ENCODE data around the gene LINGO4. TPM values are rescaled to one million over a fixed set of nuclear protein-coding genes. Genes with fewer than 3 reads are reported as not detected.
A peak's percentile ranks its signal among the peaks of the same experiment; 100 is the strongest.

Gene LINGO4
- total RNA-seq, 1 experiment from 2014 or later = not detected

DNA sequence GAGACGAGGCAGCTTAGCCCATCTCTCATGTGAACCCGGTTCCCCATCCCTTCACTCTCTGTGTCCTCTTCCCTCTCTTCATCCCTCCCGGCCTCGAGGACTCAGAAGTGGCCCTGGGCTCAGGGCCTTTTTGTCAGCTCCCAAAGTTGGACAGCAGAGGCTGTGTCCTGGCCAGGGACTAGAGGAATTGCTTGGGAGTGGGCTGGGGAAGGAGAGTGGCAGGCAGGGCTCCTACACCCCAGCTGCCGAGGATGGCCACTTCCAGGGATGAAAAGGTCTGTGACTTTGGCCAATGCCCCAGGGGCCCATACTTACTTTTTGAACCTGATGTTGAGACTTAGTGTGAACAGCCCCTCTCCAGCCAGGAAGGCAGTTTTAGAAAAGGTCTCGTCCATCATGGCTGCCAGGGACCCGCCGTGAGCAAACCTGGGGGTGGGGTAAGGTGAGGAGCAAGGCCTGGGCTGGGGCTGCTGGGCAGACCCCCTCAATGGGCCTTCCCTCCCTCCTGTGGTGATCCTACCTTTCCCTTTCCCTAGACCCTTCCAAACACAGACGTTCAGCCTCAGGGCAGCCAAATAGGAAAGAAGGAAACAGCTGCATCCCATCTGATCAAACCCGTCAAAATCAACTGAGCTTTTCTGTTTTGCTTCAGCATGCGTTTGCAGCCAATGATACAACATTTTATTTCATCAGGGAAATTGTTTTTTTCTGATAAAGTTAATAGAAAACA lies 42.8 kb upstream of the LINGO4 start (continued):
- TF ChIP-seq ZNF263 (CRISPR knock-in tag; IDR thresholded peaks at IDR 0.05; ENCODE audit: low read depth) = no peak
- TF ChIP-seq IRF2 (CRISPR knock-in tag; IDR thresholded peaks at IDR 0.05; ENCODE audit: borderline replicate concordance, low read depth) = no peak
- TF ChIP-seq, protein P1, sequence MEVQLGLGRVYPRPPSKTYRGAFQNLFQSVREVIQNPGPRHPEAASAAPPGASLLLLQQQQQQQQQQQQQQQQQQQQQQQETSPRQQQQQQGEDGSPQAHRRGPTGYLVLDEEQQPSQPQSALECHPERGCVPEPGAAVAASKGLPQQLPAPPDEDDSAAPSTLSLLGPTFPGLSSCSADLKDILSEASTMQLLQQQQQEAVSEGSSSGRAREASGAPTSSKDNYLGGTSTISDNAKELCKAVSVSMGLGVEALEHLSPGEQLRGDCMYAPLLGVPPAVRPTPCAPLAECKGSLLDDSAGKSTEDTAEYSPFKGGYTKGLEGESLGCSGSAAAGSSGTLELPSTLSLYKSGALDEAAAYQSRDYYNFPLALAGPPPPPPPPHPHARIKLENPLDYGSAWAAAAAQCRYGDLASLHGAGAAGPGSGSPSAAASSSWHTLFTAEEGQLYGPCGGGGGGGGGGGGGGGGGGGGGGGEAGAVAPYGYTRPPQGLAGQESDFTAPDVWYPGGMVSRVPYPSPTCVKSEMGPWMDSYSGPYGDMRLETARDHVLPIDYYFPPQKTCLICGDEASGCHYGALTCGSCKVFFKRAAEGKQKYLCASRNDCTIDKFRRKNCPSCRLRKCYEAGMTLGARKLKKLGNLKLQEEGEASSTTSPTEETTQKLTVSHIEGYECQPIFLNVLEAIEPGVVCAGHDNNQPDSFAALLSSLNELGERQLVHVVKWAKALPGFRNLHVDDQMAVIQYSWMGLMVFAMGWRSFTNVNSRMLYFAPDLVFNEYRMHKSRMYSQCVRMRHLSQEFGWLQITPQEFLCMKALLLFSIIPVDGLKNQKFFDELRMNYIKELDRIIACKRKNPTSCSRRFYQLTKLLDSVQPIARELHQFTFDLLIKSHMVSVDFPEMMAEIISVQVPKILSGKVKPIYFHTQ (CRISPR knock-in tag; IDR thresholded peaks at IDR 0.05) = no peak

DNA sequence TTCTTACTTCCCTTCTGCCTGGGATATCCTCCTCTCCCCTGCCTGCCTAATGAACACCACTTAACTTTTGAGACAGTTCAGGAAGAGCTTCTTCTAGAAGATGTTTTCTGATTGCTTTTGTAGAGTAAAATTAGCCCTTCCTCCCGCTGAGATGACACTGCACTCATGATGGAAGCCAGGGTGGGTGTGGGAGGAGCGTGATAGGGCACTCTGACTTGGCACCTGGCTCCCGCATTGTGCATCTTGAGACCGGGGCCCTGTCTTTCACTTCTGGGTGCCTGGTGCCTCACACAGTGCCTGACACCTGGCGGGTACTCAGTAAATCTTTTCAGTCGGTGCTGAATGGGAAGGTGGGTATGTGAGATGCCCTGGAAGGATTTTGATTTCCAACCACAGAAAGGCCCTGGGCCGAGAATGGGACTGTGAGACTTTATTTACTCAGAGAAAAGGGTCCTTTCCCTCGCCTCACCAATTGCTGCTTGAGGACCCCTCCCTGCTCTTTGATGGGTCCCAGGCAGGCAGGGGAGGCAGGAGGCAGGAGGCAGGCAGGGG lies 41.5 kb upstream of the LINGO4 start:
- Mint-ChIP-seq H3K9me3 (no peaks in the 10 kb centered on the region), H3K4me3 (no peak overlapping the region), H3K4me1 (peaks cover 13% of the 10 kb centered on the region), H3K36me3 (peaks cover under 1% of the 10 kb centered on the region), H3K27ac (peak overlapping the region; percentile 11; the same call in 1 of the 2 replicates), H3K27me3 (ENCODE audit: low read depth) (peaks cover 12% of the 10 kb centered on the region)
- CTCF ChIA-PET = interaction anchor here (0.7 to 2.6 kb wide), 6 partner anchors 10 to 253 kb away, joined by 3 to 10 read pairs (median 4); no protein-coding TSS in a partner anchor
- POLR2A ChIA-PET = interaction anchor here (1.4 kb wide), 1 partner anchor 10 kb away, joined by 5 read pairs; no protein-coding TSS in a partner anchor
- TF ChIP-seq, protein P2, sequence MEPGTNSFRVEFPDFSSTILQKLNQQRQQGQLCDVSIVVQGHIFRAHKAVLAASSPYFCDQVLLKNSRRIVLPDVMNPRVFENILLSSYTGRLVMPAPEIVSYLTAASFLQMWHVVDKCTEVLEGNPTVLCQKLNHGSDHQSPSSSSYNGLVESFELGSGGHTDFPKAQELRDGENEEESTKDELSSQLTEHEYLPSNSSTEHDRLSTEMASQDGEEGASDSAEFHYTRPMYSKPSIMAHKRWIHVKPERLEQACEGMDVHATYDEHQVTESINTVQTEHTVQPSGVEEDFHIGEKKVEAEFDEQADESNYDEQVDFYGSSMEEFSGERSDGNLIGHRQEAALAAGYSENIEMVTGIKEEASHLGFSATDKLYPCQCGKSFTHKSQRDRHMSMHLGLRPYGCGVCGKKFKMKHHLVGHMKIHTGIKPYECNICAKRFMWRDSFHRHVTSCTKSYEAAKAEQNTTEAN (CRISPR knock-in tag; IDR thresholded peaks at IDR 0.05) = no peak
- no peak for TF ChIP-seq CBFB (CRISPR knock-in tag; IDR thresholded peaks at IDR 0.05; ENCODE audit: low read depth)
- TF ChIP-seq, protein P3, sequence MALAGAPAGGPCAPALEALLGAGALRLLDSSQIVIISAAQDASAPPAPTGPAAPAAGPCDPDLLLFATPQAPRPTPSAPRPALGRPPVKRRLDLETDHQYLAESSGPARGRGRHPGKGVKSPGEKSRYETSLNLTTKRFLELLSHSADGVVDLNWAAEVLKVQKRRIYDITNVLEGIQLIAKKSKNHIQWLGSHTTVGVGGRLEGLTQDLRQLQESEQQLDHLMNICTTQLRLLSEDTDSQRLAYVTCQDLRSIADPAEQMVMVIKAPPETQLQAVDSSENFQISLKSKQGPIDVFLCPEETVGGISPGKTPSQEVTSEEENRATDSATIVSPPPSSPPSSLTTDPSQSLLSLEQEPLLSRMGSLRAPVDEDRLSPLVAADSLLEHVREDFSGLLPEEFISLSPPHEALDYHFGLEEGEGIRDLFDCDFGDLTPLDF (CRISPR knock-in tag; IDR thresholded peaks at IDR 0.05) = no peak
- TF ChIP-seq KAT7 (CRISPR knock-in tag; IDR thresholded peaks at IDR 0.05; ENCODE audit: borderline replicate concordance) = no peak
- TF ChIP-seq, protein P4, sequence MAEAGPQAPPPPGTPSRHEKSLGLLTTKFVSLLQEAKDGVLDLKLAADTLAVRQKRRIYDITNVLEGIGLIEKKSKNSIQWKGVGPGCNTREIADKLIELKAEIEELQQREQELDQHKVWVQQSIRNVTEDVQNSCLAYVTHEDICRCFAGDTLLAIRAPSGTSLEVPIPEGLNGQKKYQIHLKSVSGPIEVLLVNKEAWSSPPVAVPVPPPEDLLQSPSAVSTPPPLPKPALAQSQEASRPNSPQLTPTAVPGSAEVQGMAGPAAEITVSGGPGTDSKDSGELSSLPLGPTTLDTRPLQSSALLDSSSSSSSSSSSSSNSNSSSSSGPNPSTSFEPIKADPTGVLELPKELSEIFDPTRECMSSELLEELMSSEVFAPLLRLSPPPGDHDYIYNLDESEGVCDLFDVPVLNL (CRISPR knock-in tag; IDR thresholded peaks at IDR 0.05; ENCODE audit: borderline replicate concordance, low read depth) = no peak
- TF ChIP-seq MXD4 (CRISPR knock-in tag; IDR thresholded peaks at IDR 0.05; ENCODE audit: borderline replicate concordance) = no peak
- TF ChIP-seq JAZF1 (CRISPR knock-in tag; IDR thresholded peaks at IDR 0.05) = no peak
- TF ChIP-seq, protein P5, sequence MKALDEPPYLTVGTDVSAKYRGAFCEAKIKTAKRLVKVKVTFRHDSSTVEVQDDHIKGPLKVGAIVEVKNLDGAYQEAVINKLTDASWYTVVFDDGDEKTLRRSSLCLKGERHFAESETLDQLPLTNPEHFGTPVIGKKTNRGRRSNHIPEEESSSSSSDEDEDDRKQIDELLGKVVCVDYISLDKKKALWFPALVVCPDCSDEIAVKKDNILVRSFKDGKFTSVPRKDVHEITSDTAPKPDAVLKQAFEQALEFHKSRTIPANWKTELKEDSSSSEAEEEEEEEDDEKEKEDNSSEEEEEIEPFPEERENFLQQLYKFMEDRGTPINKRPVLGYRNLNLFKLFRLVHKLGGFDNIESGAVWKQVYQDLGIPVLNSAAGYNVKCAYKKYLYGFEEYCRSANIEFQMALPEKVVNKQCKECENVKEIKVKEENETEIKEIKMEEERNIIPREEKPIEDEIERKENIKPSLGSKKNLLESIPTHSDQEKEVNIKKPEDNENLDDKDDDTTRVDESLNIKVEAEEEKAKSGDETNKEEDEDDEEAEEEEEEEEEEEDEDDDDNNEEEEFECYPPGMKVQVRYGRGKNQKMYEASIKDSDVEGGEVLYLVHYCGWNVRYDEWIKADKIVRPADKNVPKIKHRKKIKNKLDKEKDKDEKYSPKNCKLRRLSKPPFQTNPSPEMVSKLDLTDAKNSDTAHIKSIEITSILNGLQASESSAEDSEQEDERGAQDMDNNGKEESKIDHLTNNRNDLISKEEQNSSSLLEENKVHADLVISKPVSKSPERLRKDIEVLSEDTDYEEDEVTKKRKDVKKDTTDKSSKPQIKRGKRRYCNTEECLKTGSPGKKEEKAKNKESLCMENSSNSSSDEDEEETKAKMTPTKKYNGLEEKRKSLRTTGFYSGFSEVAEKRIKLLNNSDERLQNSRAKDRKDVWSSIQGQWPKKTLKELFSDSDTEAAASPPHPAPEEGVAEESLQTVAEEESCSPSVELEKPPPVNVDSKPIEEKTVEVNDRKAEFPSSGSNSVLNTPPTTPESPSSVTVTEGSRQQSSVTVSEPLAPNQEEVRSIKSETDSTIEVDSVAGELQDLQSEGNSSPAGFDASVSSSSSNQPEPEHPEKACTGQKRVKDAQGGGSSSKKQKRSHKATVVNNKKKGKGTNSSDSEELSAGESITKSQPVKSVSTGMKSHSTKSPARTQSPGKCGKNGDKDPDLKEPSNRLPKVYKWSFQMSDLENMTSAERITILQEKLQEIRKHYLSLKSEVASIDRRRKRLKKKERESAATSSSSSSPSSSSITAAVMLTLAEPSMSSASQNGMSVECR (CRISPR knock-in tag; IDR thresholded peaks at IDR 0.05; ENCODE audit: borderline replicate concordance) = no peak
- TF ChIP-seq, protein P6, sequence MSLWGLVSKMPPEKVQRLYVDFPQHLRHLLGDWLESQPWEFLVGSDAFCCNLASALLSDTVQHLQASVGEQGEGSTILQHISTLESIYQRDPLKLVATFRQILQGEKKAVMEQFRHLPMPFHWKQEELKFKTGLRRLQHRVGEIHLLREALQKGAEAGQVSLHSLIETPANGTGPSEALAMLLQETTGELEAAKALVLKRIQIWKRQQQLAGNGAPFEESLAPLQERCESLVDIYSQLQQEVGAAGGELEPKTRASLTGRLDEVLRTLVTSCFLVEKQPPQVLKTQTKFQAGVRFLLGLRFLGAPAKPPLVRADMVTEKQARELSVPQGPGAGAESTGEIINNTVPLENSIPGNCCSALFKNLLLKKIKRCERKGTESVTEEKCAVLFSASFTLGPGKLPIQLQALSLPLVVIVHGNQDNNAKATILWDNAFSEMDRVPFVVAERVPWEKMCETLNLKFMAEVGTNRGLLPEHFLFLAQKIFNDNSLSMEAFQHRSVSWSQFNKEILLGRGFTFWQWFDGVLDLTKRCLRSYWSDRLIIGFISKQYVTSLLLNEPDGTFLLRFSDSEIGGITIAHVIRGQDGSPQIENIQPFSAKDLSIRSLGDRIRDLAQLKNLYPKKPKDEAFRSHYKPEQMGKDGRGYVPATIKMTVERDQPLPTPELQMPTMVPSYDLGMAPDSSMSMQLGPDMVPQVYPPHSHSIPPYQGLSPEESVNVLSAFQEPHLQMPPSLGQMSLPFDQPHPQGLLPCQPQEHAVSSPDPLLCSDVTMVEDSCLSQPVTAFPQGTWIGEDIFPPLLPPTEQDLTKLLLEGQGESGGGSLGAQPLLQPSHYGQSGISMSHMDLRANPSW (CRISPR knock-in tag; conservative IDR thresholded peaks at IDR 0.05; ENCODE audit: low read depth) = no peak
- TF ChIP-seq SMAD4 (CRISPR knock-in tag; IDR thresholded peaks at IDR 0.05) = no peak
- DNase-seq (ENCODE audit: low spot score) (no peak), ATAC-seq (no peak)
